Suprapubic skin (tissue), 4 donors: ENCODE measurements around the gene ZCCHC2. TPM values are rescaled to one million over a fixed set of nuclear protein-coding genes. Genes with fewer than 3 reads are reported as not detected.

Experiments used
- DNase-seq, 2 donors: peaks; one replicate each; pipeline ENCODE4 v3.0.0-alpha.2; 2019; ENCODE audit warnings: low spot score in 2 of 2
- H3K27ac ChIP-seq: fragments of 200-600 bp; sonication (generic); one replicate; pipeline ENCODE4 v1.5.1; 2019
- H3K27me3 ChIP-seq: fragments of 200-600 bp; sonication (generic); one replicate; pipeline ENCODE4 v1.5.1; 2019
- H3K36me3 ChIP-seq: fragments of 200-600 bp; sonication (generic); one replicate; pipeline ENCODE4 v1.5.1; 2019
- H3K4me1 ChIP-seq: fragments of 200-600 bp; sonication (generic); one replicate; pipeline ENCODE4 v1.5.1; 2019
- H3K4me3 ChIP-seq: fragments of 200-600 bp; sonication (generic); one replicate; pipeline ENCODE4 v1.5.1; 2019; ENCODE audit warnings: mild to moderate bottlenecking
- H3K9me3 ChIP-seq: fragments of 200-600 bp; sonication (generic); one replicate; pipeline ENCODE4 v1.5.1; 2019
- CTCF ChIP-seq, 2 donors: fragments of 200-600 bp in 1 of 2; fragments of 450-650 bp in 1 of 2; sonication (generic) in 1 of 2; IDR thresholded peaks; one replicate each; pipeline ENCODE4 v1.5.1; 2016 to 2019; ENCODE audit warnings: antibody characterized with exemption in 2 of 2, mild to moderate bottlenecking in 1 of 2, moderate library complexity in 1 of 2
- EP300 ChIP-seq: sonication (generic); formaldehyde crosslinking; IDR thresholded peaks from one replicate; pipeline ENCODE4 v1.6.1; 2017; ENCODE audit warnings: antibody characterized with exemption
- POLR2A ChIP-seq, 2 donors: fragments of 450-650 bp; IDR thresholded peaks; one replicate each; pipeline ENCODE4 v1.6.1; 2017; ENCODE audit warnings: antibody characterized with exemption in 2 of 2, mild to moderate bottlenecking in 2 of 2, moderate library complexity in 2 of 2
- POLR2AphosphoS5 ChIP-seq, 3 donors: sonication (generic); formaldehyde crosslinking; IDR thresholded peaks; one replicate each; pipeline ENCODE4 v1.6.1; 2017; ENCODE audit warnings: antibody characterized with exemption in 3 of 3
- WGBS: methylation state at CpG from one replicate; pipeline ENCODE4 v1.1.5; 2018; 5-methylcytosine and 5-hydroxymethylcytosine counted together
- total RNA-seq, 4 donors: library from RNA; depleted of rRNA; stranded (reverse); fragments of >200 nt; gene quantifications; one replicate each; pipeline ENCODE4 v1.1.0, GENCODE V29; 2016

The ZCCHC2 gene
- total RNA-seq, 4 donors from 2014 or later, result 22.7 to 43.5 (median 32.4) TPM

GRCh38 chr18:62574776-62575175, 52.0 kb downstream of the ZCCHC2 start:
- no peaks in the 10 kb centered on the region for H3K4me1 ChIP-seq
- H3K9me3 ChIP-seq, result no peaks in the 10 kb centered on the region
- peaks cover 79% of the 10 kb centered on the region for H3K36me3 ChIP-seq
- 100% methylated on average over 9 of the region's 11 CpGs for WGBS
- H3K27ac ChIP-seq, result no peak overlapping the region
- H3K27me3 ChIP-seq, result no peaks in the 10 kb centered on the region
- no peak for DNase-seq
- H3K4me3 ChIP-seq, result no peak overlapping the region
- TF ChIP-seq POLR2AphosphoS5 (IDR thresholded peaks at IDR 0.05) (no peak), POLR2A (IDR thresholded peaks at IDR 0.05) (no peak), EP300 (no peak), CTCF (IDR thresholded peaks at IDR 0.05) (no peak)

GRCh38 chr18:62576271-62576670, 53.4 kb downstream of the ZCCHC2 start:
- WGBS, result 87% methylated on average over 9 of the region's 9 CpGs
- H3K9me3 ChIP-seq, result no peaks in the 10 kb centered on the region
- H3K4me3 ChIP-seq, result no peak overlapping the region
- H3K27me3 ChIP-seq, result no peaks in the 10 kb centered on the region
- H3K27ac ChIP-seq, result no peak overlapping the region
- TF ChIP-seq POLR2AphosphoS5 (IDR thresholded peaks at IDR 0.05) (no peak), CTCF (IDR thresholded peaks at IDR 0.05) (no peak), POLR2A (IDR thresholded peaks at IDR 0.05) (no peak), EP300 (no peak)
- H3K4me1 ChIP-seq, result no peaks in the 10 kb centered on the region
- DNase-seq, result no peak
- H3K36me3 ChIP-seq, result peaks cover 66% of the 10 kb centered on the region

GRCh38 chr18:62576845-62577512, 54.2 kb downstream of the ZCCHC2 start:
- DNase-seq, result no peak
- 75% methylated on average over 9 of the region's 9 CpGs for WGBS
- Histone ChIP-seq H3K4me3 (no peak overlapping the region), H3K36me3 (peaks cover 59% of the 10 kb centered on the region), H3K4me1 (no peaks in the 10 kb centered on the region), H3K27me3 (no peaks in the 10 kb centered on the region), H3K27ac (no peak overlapping the region), H3K9me3 (no peaks in the 10 kb centered on the region)
- TF ChIP-seq POLR2A (IDR thresholded peaks at IDR 0.05) (no peak), POLR2AphosphoS5 (IDR thresholded peaks at IDR 0.05) (no peak), EP300 (no peak), CTCF (IDR thresholded peaks at IDR 0.05) (no peak)

GRCh38 chr18:62577765-62578164, 54.9 kb downstream of the ZCCHC2 start:
- peaks cover 52% of the 10 kb centered on the region for H3K36me3 ChIP-seq
- no peaks in the 10 kb centered on the region for H3K4me1 ChIP-seq
- TF ChIP-seq POLR2A (IDR thresholded peaks at IDR 0.05) (no peak), CTCF (IDR thresholded peaks at IDR 0.05) (no peak), EP300 (no peak)
- WGBS, result 68% methylated on average over 2 of the region's 2 CpGs
- no peak overlapping the region for H3K4me3 ChIP-seq
- no peaks in the 10 kb centered on the region for H3K9me3 ChIP-seq
- no peaks in the 10 kb centered on the region for H3K27me3 ChIP-seq
- no peak overlapping the region for H3K27ac ChIP-seq
- DNase-seq, result no peak

- Histone ChIP-seq H3K27ac (no peak overlapping the region), H3K9me3 (no peaks in the 10 kb centered on the region), H3K36me3 (peaks cover 39% of the 10 kb centered on the region), H3K4me3 (no peak overlapping the region), H3K27me3 (no peaks in the 10 kb centered on the region), H3K4me1 (peaks cover 3% of the 10 kb centered on the region)
- no peak for DNase-seq
- no peak for TF ChIP-seq POLR2A (IDR thresholded peaks at IDR 0.05)
- no peak for TF ChIP-seq POLR2AphosphoS5 (IDR thresholded peaks at IDR 0.05)
- TF ChIP-seq CTCF (IDR thresholded peaks at IDR 0.05), result no peak
- TF ChIP-seq EP300, result no peak
- WGBS, result 85% methylated on average over 12 of the region's 13 CpGs
Measured at GRCh38 chr18:62578980-62579511, 56.2 kb downstream of the ZCCHC2 start.
